Right lung (tissue), 5 donors: Measurements from ENCODE around the gene SSBP3. TPM values are rescaled to one million over a fixed set of nuclear protein-coding genes. Genes with fewer than 3 reads are reported as not detected.

Source experiments
- DNase-seq, 2 donors: peaks; one replicate each; pipeline ENCODE4 v3.0.0-alpha.2; 2013
- polyA plus RNA-seq, 5 donors: library from polyadenylated mRNA; unstranded; fragments of 120-200 nt; gene quantifications; one replicate each; pipeline versions ENCODE4 v1.2.1 to v1.2.3, GENCODE V29; 2013; ENCODE audit warnings: inconsistent platforms in 1 of 5, low replicate concordance in 1 of 5; ENCODE audit not compliant: insufficient read length in 5 of 5, insufficient read depth in 1 of 5

Gene SSBP3
- polyA plus RNA-seq, 5 donors = 106 to 119 (median 108) TPM

GRCh38 chr1:54268762-54269297, 137.4 kb downstream of the SSBP3 start:
- no peak for DNase-seq

- no peak for DNase-seq
Observed at GRCh38 chr1:54267815-54268761, 138.1 kb downstream of the SSBP3 start.

- DNase-seq = no peak
Observed at GRCh38 chr1:54266908-54267307, 139.3 kb downstream of the SSBP3 start.

GRCh38 chr1:54266195-54266594, 140.0 kb downstream of the SSBP3 start:
- DNase-seq = no peak

- DNase-seq = no peak
Observed at GRCh38 chr1:54265659-54266058, 140.5 kb downstream of the SSBP3 start.

GRCh38 chr1:54265126-54265525, 141.1 kb downstream of the SSBP3 start:
- no peak for DNase-seq

- no peak for DNase-seq
Observed at GRCh38 chr1:54263601-54264226, 142.5 kb downstream of the SSBP3 start.

- DNase-seq = no peak
Observed at GRCh38 chr1:54262244-54262643, 143.9 kb downstream of the SSBP3 start.

GRCh38 chr1:54260810-54261209, 145.4 kb downstream of the SSBP3 start:
- no peak for DNase-seq

- no peak for DNase-seq
Observed at GRCh38 chr1:54259546-54260140, 146.6 kb downstream of the SSBP3 start.

GRCh38 chr1:54257876-54258275, 148.3 kb downstream of the SSBP3 start:
- DNase-seq = no peak

- no peak for DNase-seq
Observed at GRCh38 chr1:54257346-54257620, 148.9 kb downstream of the SSBP3 start.

GRCh38 chr1:54256522-54257345, 149.5 kb downstream of the SSBP3 start:
- no peak for DNase-seq

GRCh38 chr1:54255026-54255702, 151.0 kb downstream of the SSBP3 start:
- no peak for DNase-seq

- no peak for DNase-seq
Observed at GRCh38 chr1:54254055-54254454, 152.1 kb downstream of the SSBP3 start.

GRCh38 chr1:54253480-54253879, 152.7 kb downstream of the SSBP3 start:
- DNase-seq = no peak

- DNase-seq = no peak
Observed at GRCh38 chr1:54252371-54252936, 153.7 kb downstream of the SSBP3 start.

- DNase-seq = no peak
Observed at GRCh38 chr1:54250670-54251069, 155.5 kb downstream of the SSBP3 start.

- no peak for DNase-seq
Observed at GRCh38 chr1:54249819-54250435, 156.3 kb downstream of the SSBP3 start.

GRCh38 chr1:54248966-54249365, 157.2 kb downstream of the SSBP3 start:
- DNase-seq = no peak
